CD4-positive, alpha-beta T cell treated with Interleukin-12 subunit alpha and Interleukin-12 subunit beta, for 1 hour (primary cell): ENCODE results near the gene KLHL14.
"Not testable (repeated sequence)": the region's sequence is repeated elsewhere in the genome, so short reads cannot be mapped to it uniquely, and the experiment has no call there.

Source experiments
- DNase-seq: peaks from one replicate; pipeline ENCODE4 v3.0.0-alpha.2; 2020

KLHL14 gene

GRCh38 chr18:32712860-32713259 lies 60.0 kb downstream of the KLHL14 start:
- no peak for DNase-seq

- no peak for DNase-seq
Measured at GRCh38 chr18:32711862-32712261, 61.0 kb downstream of the KLHL14 start.

GRCh38 chr18:32707586-32707985 lies 65.2 kb downstream of the KLHL14 start:
- DNase-seq: no peak

- no peak for DNase-seq
Measured at GRCh38 chr18:32707147-32707546, 65.7 kb downstream of the KLHL14 start.

GRCh38 chr18:32701313-32701712 lies 71.5 kb downstream of the KLHL14 start:
- no peak for DNase-seq

- DNase-seq: no peak
Measured at GRCh38 chr18:32698153-32698552, 74.7 kb downstream of the KLHL14 start.

GRCh38 chr18:32696376-32696775 lies 76.4 kb downstream of the KLHL14 start:
- DNase-seq: no peak

- DNase-seq: no peak
Measured at GRCh38 chr18:32695534-32695933, 77.3 kb downstream of the KLHL14 start.

- no peak for DNase-seq
Measured at GRCh38 chr18:32688821-32689220, 84.0 kb downstream of the KLHL14 start.

GRCh38 chr18:32684940-32685339 lies 87.9 kb downstream of the KLHL14 start:
- DNase-seq: no peak

GRCh38 chr18:32684096-32684495 lies 88.7 kb downstream of the KLHL14 start:
- DNase-seq: no peak

GRCh38 chr18:32683044-32683443 lies 89.8 kb downstream of the KLHL14 start:
- DNase-seq: no peak

GRCh38 chr18:32677578-32677977 lies 95.2 kb downstream of the KLHL14 start:
- no peak for DNase-seq

- no peak for DNase-seq
Measured at GRCh38 chr18:32674491-32674890, 98.3 kb downstream of the KLHL14 start.

GRCh38 chr18:32672398-32672797 lies 100.4 kb downstream of the KLHL14 start:
- no peak for DNase-seq

- DNase-seq: no peak
Measured at GRCh38 chr18:32670727-32671126, 102.1 kb downstream of the KLHL14 start.

GRCh38 chr18:32669549-32670165 lies 103.2 kb downstream of the KLHL14 start:
- DNase-seq: no peak

- no peak for DNase-seq
Measured at GRCh38 chr18:32668956-32669355, 103.9 kb downstream of the KLHL14 start.

- no peak for DNase-seq
Measured at GRCh38 chr18:32661486-32662299, 111.1 kb downstream of the KLHL14 start.

GRCh38 chr18:32654507-32654906 lies 118.3 kb downstream of the KLHL14 start:
- not testable (repeated sequence) for DNase-seq

- DNase-seq: not testable (repeated sequence)
Measured at GRCh38 chr18:32637659-32638058, 135.2 kb downstream of the KLHL14 start.

GRCh38 chr18:32637226-32637625 lies 135.6 kb downstream of the KLHL14 start:
- no peak for DNase-seq

GRCh38 chr18:32634876-32635431 lies 137.9 kb downstream of the KLHL14 start:
- no peak for DNase-seq
